H1 (cell line): ENCODE measurements around the gene TWIST1. TPM values are rescaled to one million over a fixed set of nuclear protein-coding genes. Genes with fewer than 3 reads are reported as not detected.

ENCODE experiments used
- CTCF ChIA-PET: fragments of 300-600 bp; sonication (Branson Sonifier 250); formaldehyde crosslinking; loops from one replicate; lab custom pipeline; 2021; ENCODE audit not compliant: partially characterized antibody; lab: Charles Lee
- POLR2A ChIA-PET: fragments of 300-600 bp; sonication (Branson Sonifier 250); formaldehyde crosslinking; loops from one replicate; lab custom pipeline; 2021; ENCODE audit warnings: inconsistent platforms; ENCODE audit not compliant: partially characterized antibody; lab: Charles Lee
- DNase-seq, 2 experiments: peaks; one replicate each; pipeline versions ENCODE4 v3.0.0 to v3.0.0-alpha.2; 2010 to 2022; ENCODE audit warnings: low spot score in 2 of 2, low read depth in 1 of 2, mixed read lengths in 1 of 2
- FAIRE-seq: peaks from 2 replicates; lab custom pipeline; 2011; peaks lifted over from hg19 to GRCh38; lab: Jason Lieb, UNC
- H2AFZ ChIP-seq: 2 replicates; pipeline ENCODE4 v1.8.1; 2012; ENCODE audit warnings: low read length, inconsistent platforms
- H2AK5ac ChIP-seq: 2 replicates; pipeline ENCODE4 v1.6.1; 2013; ENCODE audit warnings: low read depth, low read length
- H2BK120ac ChIP-seq: replicated peaks from 2 replicates; pipeline ENCODE3; 2013; ENCODE audit warnings: low read depth, low read length, inconsistent platforms
- H2BK12ac ChIP-seq: 2 replicates; pipeline ENCODE4 v1.6.1; 2013; ENCODE audit warnings: low read depth, low read length
- H2BK15ac ChIP-seq: 2 replicates; pipeline ENCODE4 v1.6.1; 2013; ENCODE audit warnings: low read length
- H2BK20ac ChIP-seq: 2 replicates; pipeline ENCODE4 v1.6.1; 2013; ENCODE audit warnings: low read length
- H2BK5ac ChIP-seq: 2 replicates; pipeline ENCODE4 v1.6.1; 2013; ENCODE audit warnings: low read depth, low read length
- H3K14ac ChIP-seq: 2 replicates; pipeline ENCODE4 v1.6.1; 2013; ENCODE audit warnings: inconsistent platforms; ENCODE audit not compliant: insufficient read length
- H3K18ac ChIP-seq: 2 replicates; pipeline ENCODE4 v1.6.1; 2013; ENCODE audit warnings: low read length; ENCODE audit errors: extremely low read depth
- H3K23ac ChIP-seq: 2 replicates; pipeline ENCODE4 v1.6.1; 2013; ENCODE audit warnings: inconsistent platforms; ENCODE audit not compliant: insufficient read length
- H3K23me2 ChIP-seq: 2 replicates; pipeline ENCODE4 v1.6.1; 2013; ENCODE audit warnings: low read depth, low read length
- H3K27ac ChIP-seq: 2 replicates; pipeline ENCODE4 v1.6.1; 2011; ENCODE audit warnings: low read depth, low read length, inconsistent platforms
- H3K27me3 ChIP-seq, 4 experiments: replicated peaks in 1 of 4; 1 replicate in 1 of 4; 2 replicates in 3 of 4; pipeline versions ENCODE4 v1.6.1 to v1.8.1; 2011 to 2013; ENCODE audit warnings: low read length in 3 of 4, mild to moderate bottlenecking in 3 of 4, inconsistent platforms in 2 of 4, mixed read lengths in 2 of 4, moderate library complexity in 1 of 4; ENCODE audit not compliant: control insufficient read depth in 3 of 4, insufficient read depth in 3 of 4; ENCODE audit errors: extremely low read depth in 1 of 4
- H3K36me3 ChIP-seq, 4 experiments: 2 replicates each; pipeline versions ENCODE4 v1.6.1 to v1.8.1; 2011 to 2013; ENCODE audit warnings: mild to moderate bottlenecking in 4 of 4, low read length in 3 of 4, moderate library complexity in 2 of 4, control low read depth in 1 of 4, inconsistent platforms in 1 of 4; ENCODE audit not compliant: insufficient read depth in 4 of 4, control insufficient read depth in 2 of 4
- H3K4ac ChIP-seq: replicated peaks from 2 replicates; pipeline ENCODE3; 2013; ENCODE audit warnings: low read length, low read depth, mixed read lengths, inconsistent platforms; ENCODE audit not compliant: insufficient read length
- H3K4me1 ChIP-seq, 4 experiments: replicated peaks in 1 of 4; 1 replicate in 1 of 4; 2 replicates in 3 of 4; pipeline versions ENCODE4 v1.6.1 to v1.8.1; 2011 to 2013; ENCODE audit warnings: low read length in 3 of 4, inconsistent platforms in 2 of 4, mixed read lengths in 1 of 4; ENCODE audit not compliant: insufficient read depth in 4 of 4, control insufficient read depth in 3 of 4
- H3K4me2 ChIP-seq, 2 experiments: 2 replicates each; pipeline versions ENCODE4 v1.6.1 to v1.8.1; 2011 to 2013; ENCODE audit warnings: low read depth in 2 of 2, low read length in 2 of 2, control low read depth in 1 of 2, inconsistent platforms in 1 of 2, mild to moderate bottlenecking in 1 of 2; ENCODE audit not compliant: insufficient read depth in 1 of 2
- H3K4me3 ChIP-seq, 4 experiments: fragments of 200-600, 300-600 bp in 1 of 4; sonication (generic), shearing (Covaris generic), sonication (Bioruptor Twin) in 1 of 4; 2 replicates each; pipeline versions ENCODE4 v1.5.1 to v1.8.1; 2011 to 2016; ENCODE audit warnings: low read length in 4 of 4, low read depth in 3 of 4, control low read depth in 2 of 4, inconsistent platforms in 2 of 4, mild to moderate bottlenecking in 2 of 4, mixed read lengths in 1 of 4, moderate library complexity in 1 of 4; ENCODE audit not compliant: insufficient read depth in 2 of 4; ENCODE audit errors: extremely low read depth in 1 of 4
- H3K56ac ChIP-seq: replicated peaks from 2 replicates; pipeline ENCODE3; 2013; ENCODE audit warnings: low read depth, mild to moderate bottlenecking, mixed read lengths, low read length, inconsistent platforms; ENCODE audit not compliant: insufficient read length
- H3K79me1 ChIP-seq: 2 replicates; pipeline ENCODE4 v1.6.1; 2013; ENCODE audit warnings: low read depth, low read length, control low read depth
- H3K79me2 ChIP-seq, 2 experiments: 2 replicates each; pipeline versions ENCODE4 v1.6.1 to v1.8.1; 2012 to 2013; ENCODE audit warnings: low read length in 2 of 2, mild to moderate bottlenecking in 2 of 2, inconsistent platforms in 1 of 2; ENCODE audit not compliant: insufficient read depth in 2 of 2, control insufficient read depth in 1 of 2
- H3K9ac ChIP-seq, 4 experiments: replicated peaks in 1 of 4; 1 replicate in 1 of 4; 2 replicates in 3 of 4; pipeline versions ENCODE4 v1.6.1 to v1.8.1; 2011 to 2013; ENCODE audit warnings: low read depth in 3 of 4, low read length in 3 of 4, control low read depth in 2 of 4, mild to moderate bottlenecking in 2 of 4, moderate library complexity in 2 of 4, inconsistent platforms in 1 of 4; ENCODE audit errors: extremely low read depth in 1 of 4
- H3K9me3 ChIP-seq, 2 experiments: 2 replicates each; pipeline versions ENCODE4 v1.6.1 to v1.8.1; 2012 to 2013; ENCODE audit warnings: mild to moderate bottlenecking in 2 of 2, moderate library complexity in 2 of 2, control low read depth in 1 of 2, inconsistent platforms in 1 of 2, low read depth in 1 of 2, low read length in 1 of 2, mixed read lengths in 1 of 2; ENCODE audit not compliant: insufficient read depth in 2 of 2
- H4K20me1 ChIP-seq, 2 experiments: replicated peaks in 1 of 2; 2 replicates each; pipeline versions ENCODE3 to v1.8.1; 2011 to 2013; ENCODE audit warnings: inconsistent platforms in 2 of 2, low read length in 2 of 2, mild to moderate bottlenecking in 1 of 2; ENCODE audit not compliant: insufficient read depth in 2 of 2, control insufficient read depth in 1 of 2
- H4K5ac ChIP-seq: 2 replicates; pipeline ENCODE4 v1.6.1; 2013; ENCODE audit warnings: low read length, low read depth, mixed read lengths, inconsistent platforms; ENCODE audit not compliant: insufficient read length
- H4K8ac ChIP-seq: 2 replicates; pipeline ENCODE4 v1.8.0; 2013; ENCODE audit warnings: mild to moderate bottlenecking, moderate library complexity, low read length, inconsistent platforms; ENCODE audit not compliant: insufficient read depth; ENCODE audit errors: extremely low read depth
- H4K91ac ChIP-seq: replicated peaks from 2 replicates; pipeline ENCODE3; 2013; ENCODE audit warnings: low read length, mixed read lengths, inconsistent platforms; ENCODE audit not compliant: insufficient read length
- BACH1 ChIP-seq: IDR thresholded peaks from 2 replicates; pipeline ENCODE4 v1.6.1; 2012; ENCODE audit warnings: low read length, improper control_type of control experiment
- CEBPB ChIP-seq: IDR thresholded peaks from 2 replicates; pipeline ENCODE4 v1.6.1; 2012; ENCODE audit warnings: low read depth, low read length
- CTBP2 ChIP-seq: IDR thresholded peaks from 2 replicates; pipeline ENCODE4 v1.7.0; 2011; ENCODE audit warnings: borderline replicate concordance, mild to moderate bottlenecking, moderate library complexity, mixed read lengths, low read length; ENCODE audit not compliant: insufficient read depth, insufficient read length
- EGR1 ChIP-seq: IDR thresholded peaks from 2 replicates; pipeline ENCODE4 v1.6.1; 2011; ENCODE audit warnings: low read depth, low read length, borderline replicate concordance
- EP300 ChIP-seq, 2 experiments: IDR thresholded peaks; 1 replicate in 1 of 2; 2 replicates in 1 of 2; pipeline ENCODE4 v1.6.1; 2011 to 2012; ENCODE audit warnings: low read depth in 2 of 2, low read length in 2 of 2, mild to moderate bottlenecking in 2 of 2, borderline replicate concordance in 1 of 2, inconsistent platforms in 1 of 2, moderate library complexity in 1 of 2
- HDAC6 ChIP-seq: IDR thresholded peaks from one replicate; pipeline ENCODE4 v1.7.1; 2012; ENCODE audit warnings: low read depth, mild to moderate bottlenecking, inconsistent platforms, low read length, moderate library complexity
- KDM5A ChIP-seq: fragments of 200-600 bp; IDR thresholded peaks from 2 replicates; pipeline ENCODE4 v1.7.1; 2012; ENCODE audit warnings: mild to moderate bottlenecking, low read length, inconsistent platforms, mixed read lengths
- MAX ChIP-seq: IDR thresholded peaks from 2 replicates; pipeline ENCODE4 v1.6.1; 2012; ENCODE audit warnings: inconsistent platforms
- POLR2A ChIP-seq, 2 experiments: IDR thresholded peaks; 1 replicate in 1 of 2; 2 replicates in 1 of 2; pipeline ENCODE4 v1.6.1; 2011; ENCODE audit warnings: low read depth in 2 of 2, low read length in 2 of 2, mild to moderate bottlenecking in 2 of 2; ENCODE audit errors: control extremely low read depth in 1 of 2
- POLR2AphosphoS5 ChIP-seq: IDR thresholded peaks from 2 replicates; pipeline ENCODE4 v1.6.1; 2011; ENCODE audit warnings: low read depth, low read length
- POU5F1 ChIP-seq: IDR thresholded peaks from 2 replicates; pipeline ENCODE4 v1.6.1; 2011; ENCODE audit warnings: low read depth, mild to moderate bottlenecking, low read length, moderate library complexity
- SAP30 ChIP-seq: fragments of 300-600 bp; sonication (generic); IDR thresholded peaks from 2 replicates; pipeline ENCODE4 v1.7.1; 2012; ENCODE audit warnings: low read length, moderate library complexity, mild to moderate bottlenecking, inconsistent platforms; ENCODE audit not compliant: insufficient read depth, insufficient replicate concordance
- SIN3A ChIP-seq, 2 experiments: IDR thresholded peaks in 1 of 2; conservative IDR thresholded peaks in 1 of 2; 2 replicates each; pipeline ENCODE4 v1.6.1; 2011 to 2012; ENCODE audit warnings: low read length in 2 of 2, improper control_type of control experiment in 1 of 2, low read depth in 1 of 2, mild to moderate bottlenecking in 1 of 2
- SIX5 ChIP-seq: IDR thresholded peaks from 2 replicates; pipeline ENCODE4 v1.6.1; 2011; ENCODE audit warnings: mild to moderate bottlenecking, low read depth, low read length
- SP2 ChIP-seq: IDR thresholded peaks from 2 replicates; pipeline ENCODE4 v1.6.1; 2012; ENCODE audit warnings: mild to moderate bottlenecking, low read length, inconsistent platforms
- SP4 ChIP-seq: IDR thresholded peaks from 2 replicates; pipeline ENCODE4 v1.6.1; 2012; ENCODE audit warnings: low read length, inconsistent platforms
- WGBS, 2 experiments: shearing (Covaris generic) in 1 of 2; methylation state at CpG; one replicate each; pipeline versions ENCODE4 v1.1.6 to v1.1.7; 2013 to 2015; ENCODE audit warnings: low lambda C conversion rate in 2 of 2, mixed read lengths in 2 of 2, inconsistent platforms in 1 of 2, low coverage in 1 of 2, missing lambda C conversion rate in 1 of 2; ENCODE audit not compliant: insufficient replicate concordance in 2 of 2, insufficient coverage in 1 of 2, insufficient read length in 1 of 2; ENCODE audit errors: extremely low coverage in 1 of 2, missing lambda C conversion rate in 1 of 2; 5-methylcytosine and 5-hydroxymethylcytosine counted together
- polyA plus RNA-seq, 7 experiments: library from polyadenylated mRNA; depleted of rRNA in 3 of 7; stranded (reverse) in 5 of 7; unstranded in 2 of 7; fragments of >200 nt in 5 of 7; fragments of 200-250 nt in 2 of 7; gene quantifications; 1 replicate in 5 of 7; 2 replicates in 1 of 7; 4 replicates in 1 of 7; pipeline versions ENCODE4 v1.2.1 to v1.2.3, GENCODE V29; 2011 to 2013; ENCODE audit warnings: missing spikeins in 2 of 7, mixed read lengths in 2 of 7
- total RNA-seq: library from RNA; stranded (reverse); fragmentation: NEBNext Ultra II Directional; extraction: Animal tissue kit (Norgen Biotek cat#: 25700); gene quantifications from 2 replicates; pipeline ENCODE4 v1.2.1, GENCODE V29; 2021

TWIST1 gene
- total and polyA plus RNA-seq, 2 of the 8 experiments (the other 6 are each of a cell fraction or from before 2014, with no cell fraction given): 0.29 to 0.52 TPM

- H2BK20ac ChIP-seq: no peak overlapping the region
- 89% methylated on average over 1 of the region's 1 CpG; no CpG with 5 or more reads in 1 of the 2 experiments for WGBS, 2 experiments
- no peak overlapping the region for H3K9ac ChIP-seq
- H3K9me3 ChIP-seq: no peaks in the 10 kb centered on the region
- H3K27me3 ChIP-seq: no peaks in the 10 kb centered on the region
- no peak overlapping the region for H2BK15ac ChIP-seq
- ChIA-PET POLR2A (no interaction called here), CTCF (interaction anchor here (1.2 kb wide), 1 partner anchor 17 kb away, joined by 3 read pairs; no protein-coding TSS in a partner anchor)
- no peak overlapping the region for H2BK5ac ChIP-seq
- H4K91ac ChIP-seq: no peak overlapping the region
- H4K8ac ChIP-seq: no peak overlapping the region
- no peak overlapping the region for H3K14ac ChIP-seq
- no peak overlapping the region for H3K27ac ChIP-seq
- no peaks in the 10 kb centered on the region for H3K79me1 ChIP-seq
- no peaks in the 10 kb centered on the region for H3K79me2 ChIP-seq
- no peaks in the 10 kb centered on the region for H3K36me3 ChIP-seq
- H2BK120ac ChIP-seq: no peak overlapping the region
- no peak overlapping the region for H3K23ac ChIP-seq
- H3K4me3 ChIP-seq: no peak overlapping the region
- H3K56ac ChIP-seq: no peak overlapping the region
- no peaks in the 10 kb centered on the region for H4K20me1 ChIP-seq
- H2AK5ac ChIP-seq: no peak overlapping the region
- no peak overlapping the region for H2AFZ ChIP-seq
- H3K4me1 ChIP-seq: no peaks in the 10 kb centered on the region
- no peak overlapping the region for H2BK12ac ChIP-seq
- DNase-seq (no peak), FAIRE-seq (no peak)
- no peak overlapping the region for H3K4ac ChIP-seq
- no peak overlapping the region for H4K5ac ChIP-seq
- no peak overlapping the region for H3K18ac ChIP-seq
- H3K23me2 ChIP-seq: no peaks in the 10 kb centered on the region
- no peak overlapping the region for H3K4me2 ChIP-seq
- no peak for TF ChIP-seq POU5F1
- TF ChIP-seq MAX: no peak
- TF ChIP-seq EGR1: no peak
- TF ChIP-seq POLR2AphosphoS5: no peak
- TF ChIP-seq SAP30: no peak
- TF ChIP-seq SIX5: no peak
- TF ChIP-seq KDM5A: no peak
- TF ChIP-seq SIN3A (conservative IDR thresholded peaks at IDR 0.05 in 1 of 2, IDR thresholded peaks at IDR 0.05 in 1 of 2; ENCODE audit: low read depth in 1 of 2, low read length in 2 of 2): no peak
- TF ChIP-seq CTBP2: no peak
- TF ChIP-seq SP2: no peak
- no peak for TF ChIP-seq EP300 (IDR thresholded peaks at IDR 0.05; ENCODE audit: borderline replicate concordance in 1 of 2, low read depth in 2 of 2, low read length in 2 of 2)
- TF ChIP-seq CEBPB: no peak
- TF ChIP-seq BACH1: no peak
- no peak for TF ChIP-seq POLR2A (IDR thresholded peaks at IDR 0.05; ENCODE audit: control extremely low read depth in 1 of 2, low read depth in 2 of 2, low read length in 2 of 2)
- no peak for TF ChIP-seq HDAC6
- TF ChIP-seq SP4: no peak
Measured at GRCh38 chr7:19128856-19129255, 11.4 kb upstream of the TWIST1 start.
